ENCODE results near the gene PAPOLG.

DNA sequence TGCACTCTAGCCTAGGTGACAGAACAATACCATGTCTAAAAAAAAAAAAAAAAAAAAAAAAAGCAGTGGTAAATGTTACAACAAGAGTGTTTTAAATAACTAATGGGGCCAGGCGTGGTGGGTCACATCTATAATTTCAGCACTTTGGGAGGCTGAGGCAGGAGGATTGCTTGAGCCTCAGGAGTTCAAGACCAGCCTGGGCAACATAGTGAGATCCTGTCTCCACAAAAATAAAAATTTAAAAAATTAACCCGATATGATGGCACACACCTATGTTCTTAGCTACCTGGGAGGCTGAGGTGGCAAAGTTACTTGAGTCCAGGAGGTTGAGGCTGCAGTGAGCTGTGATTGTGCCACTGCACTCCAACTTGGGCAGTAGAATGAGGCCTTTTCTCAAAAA is 37.1 kb downstream of the PAPOLG start:
- TF ChIP-seq, protein P1, sequence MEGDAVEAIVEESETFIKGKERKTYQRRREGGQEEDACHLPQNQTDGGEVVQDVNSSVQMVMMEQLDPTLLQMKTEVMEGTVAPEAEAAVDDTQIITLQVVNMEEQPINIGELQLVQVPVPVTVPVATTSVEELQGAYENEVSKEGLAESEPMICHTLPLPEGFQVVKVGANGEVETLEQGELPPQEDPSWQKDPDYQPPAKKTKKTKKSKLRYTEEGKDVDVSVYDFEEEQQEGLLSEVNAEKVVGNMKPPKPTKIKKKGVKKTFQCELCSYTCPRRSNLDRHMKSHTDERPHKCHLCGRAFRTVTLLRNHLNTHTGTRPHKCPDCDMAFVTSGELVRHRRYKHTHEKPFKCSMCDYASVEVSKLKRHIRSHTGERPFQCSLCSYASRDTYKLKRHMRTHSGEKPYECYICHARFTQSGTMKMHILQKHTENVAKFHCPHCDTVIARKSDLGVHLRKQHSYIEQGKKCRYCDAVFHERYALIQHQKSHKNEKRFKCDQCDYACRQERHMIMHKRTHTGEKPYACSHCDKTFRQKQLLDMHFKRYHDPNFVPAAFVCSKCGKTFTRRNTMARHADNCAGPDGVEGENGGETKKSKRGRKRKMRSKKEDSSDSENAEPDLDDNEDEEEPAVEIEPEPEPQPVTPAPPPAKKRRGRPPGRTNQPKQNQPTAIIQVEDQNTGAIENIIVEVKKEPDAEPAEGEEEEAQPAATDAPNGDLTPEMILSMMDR (IDR thresholded peaks at IDR 0.05): no peak
- TF ChIP-seq POLR2AphosphoS5 (IDR thresholded peaks at IDR 0.05; ENCODE audit: insufficient read depth in 1 of 2, low read depth in 1 of 2) (no peak), POLR2A (IDR thresholded peaks at IDR 0.05) (no peak)
